Cardiac fibroblast (primary cell): ENCODE results near the gene PHTF2.
A peak's percentile ranks its signal among the peaks of the same experiment; 100 is the strongest.
"Not testable (repeated sequence)": the region's sequence is repeated elsewhere in the genome, so short reads cannot be mapped to it uniquely, and the experiment has no call there.

Source experiments
- DNase-seq, 2 donors: peaks; one replicate each; pipeline versions ENCODE4 v3.0.0 to v3.0.0-alpha.2; 2010; ENCODE audit warnings: low read depth in 2 of 2
- H3K4me3 ChIP-seq, 2 donors: replicated peaks in 1 of 2; 1 replicate in 1 of 2; 2 replicates in 1 of 2; pipeline ENCODE4 v1.5.1; 2011; ENCODE audit warnings: low read depth in 2 of 2, low read length in 2 of 2, mild to moderate bottlenecking in 2 of 2, moderate library complexity in 1 of 2
- CTCF ChIP-seq: IDR thresholded peaks from one replicate; pipeline ENCODE4 v1.5.1; 2011; ENCODE audit warnings: low read depth, mild to moderate bottlenecking, low read length, inconsistent platforms

Gene PHTF2

GRCh38 chr7:77983973-77984372, 185.4 kb downstream of the PHTF2 start:
- H3K4me3 ChIP-seq, result no peak overlapping the region
- DNase-seq, result no peak
- TF ChIP-seq CTCF, result no peak

- TF ChIP-seq CTCF, result no peak
Observed at GRCh38 chr7:77985232-77985973, 186.8 kb downstream of the PHTF2 start.

GRCh38 chr7:77985974-77986339, 187.4 kb downstream of the PHTF2 start:
- DNase-seq, result peak in 1 of 2 donors; percentile 86
- no peak for TF ChIP-seq CTCF
- H3K4me3 ChIP-seq, result no peak overlapping the region

More at GRCh38 chr7:77985232-77985973, 186.8 kb downstream of the PHTF2 start:
- no peak overlapping the region for H3K4me3 ChIP-seq
- DNase-seq, result peak in 1 of 2 donors; percentile 45

- no peak overlapping the region for H3K4me3 ChIP-seq
- TF ChIP-seq CTCF, result no peak
- DNase-seq, result peak in 1 of 2 donors; percentile 4
Observed at GRCh38 chr7:77989981-77990566, 191.5 kb downstream of the PHTF2 start.

GRCh38 chr7:77991656-77992055, 193.1 kb downstream of the PHTF2 start:
- no peak for DNase-seq
- TF ChIP-seq CTCF, result no peak

GRCh38 chr7:77993838-77994237, 195.3 kb downstream of the PHTF2 start:
- DNase-seq, result no peak
- TF ChIP-seq CTCF, result no peak
- no peak overlapping the region for H3K4me3 ChIP-seq

More at GRCh38 chr7:77991656-77992055, 193.1 kb downstream of the PHTF2 start:
- H3K4me3 ChIP-seq, result no peak overlapping the region

- no peak for DNase-seq
- no peak overlapping the region for H3K4me3 ChIP-seq
- TF ChIP-seq CTCF, result no peak
Observed at GRCh38 chr7:77995717-77996116, 197.1 kb downstream of the PHTF2 start.

GRCh38 chr7:77999168-77999567, 200.6 kb downstream of the PHTF2 start:
- DNase-seq, H3K4me3 ChIP-seq: not testable (repeated sequence)
